HEK293T (cell line): ENCODE data around the gene TNNI3K.

Source experiments
- CTCF ChIA-PET: fragments of 350-600 bp; formaldehyde crosslinking; extraction: SDS; loops from one replicate; lab custom pipeline; 2021; ENCODE audit warnings: antibody characterized with exemption, inconsistent platforms; lab: Yijun Ruan, JAX
- POLR2A ChIA-PET: fragments of 350-600 bp; formaldehyde crosslinking; extraction: SDS; loops from one replicate; lab custom pipeline; 2020; ENCODE audit warnings: antibody characterized with exemption, inconsistent platforms; lab: Yijun Ruan, JAX
- DNase-seq: peaks from one replicate; pipeline ENCODE4 v3.0.0; 2012; ENCODE audit warnings: mixed read lengths; ENCODE audit errors: extremely low spot score
- ARNT ChIP-seq: fragments of 450-650 bp; IDR thresholded peaks from 2 replicates; pipeline ENCODE4 v1.6.1; 2017; ENCODE audit warnings: mild to moderate bottlenecking
- BHLHE40 ChIP-seq: fragments of 450-650 bp; IDR thresholded peaks from 2 replicates; pipeline ENCODE4 v1.6.1; 2016; ENCODE audit warnings: mild to moderate bottlenecking, moderate library complexity, borderline replicate concordance
- CTBP1 ChIP-seq: fragments of 450-650 bp; IDR thresholded peaks from 2 replicates; pipeline ENCODE4 v1.6.1; 2016; ENCODE audit warnings: borderline replicate concordance
- ELF4 ChIP-seq: fragments of 450-650 bp; IDR thresholded peaks from 2 replicates; pipeline ENCODE4 v1.6.1; 2017; ENCODE audit warnings: antibody characterized with exemption
- FOXA1 ChIP-seq: fragments of 450-650 bp; IDR thresholded peaks from 2 replicates; pipeline ENCODE4 v1.6.1; 2016; ENCODE audit warnings: mild to moderate bottlenecking
- FOXK2 ChIP-seq: fragments of 450-650 bp; IDR thresholded peaks from 2 replicates; pipeline ENCODE4 v1.6.1; 2016; ENCODE audit warnings: mild to moderate bottlenecking
- FOXM1 ChIP-seq: fragments of 450-650 bp; IDR thresholded peaks from 2 replicates; pipeline ENCODE4 v1.6.1; 2017; ENCODE audit warnings: mild to moderate bottlenecking, borderline replicate concordance
- HDGF ChIP-seq: fragments of 450-650 bp; IDR thresholded peaks from 2 replicates; pipeline ENCODE4 v1.6.1; 2017; ENCODE audit warnings: antibody characterized with exemption, borderline replicate concordance
- L3MBTL2 ChIP-seq: fragments of 450-650 bp; conservative IDR thresholded peaks from 2 replicates; pipeline ENCODE4 v1.6.1; 2016; ENCODE audit warnings: mild to moderate bottlenecking
- LEF1 ChIP-seq: fragments of 450-650 bp; IDR thresholded peaks from 2 replicates; pipeline ENCODE4 v1.6.1; 2017; ENCODE audit warnings: mild to moderate bottlenecking, borderline replicate concordance
- NFRKB ChIP-seq: fragments of 450-650 bp; IDR thresholded peaks from 2 replicates; pipeline ENCODE4 v1.6.1; 2016; ENCODE audit warnings: mild to moderate bottlenecking, moderate library complexity
- SP1 ChIP-seq: fragments of 450-650 bp; IDR thresholded peaks from 2 replicates; pipeline ENCODE4 v1.6.1; 2017
- SUZ12 ChIP-seq: fragments of 450-650 bp; IDR thresholded peaks from 2 replicates; pipeline ENCODE4 v1.6.1; 2016; ENCODE audit warnings: mild to moderate bottlenecking
- TARDBP ChIP-seq: fragments of 450-650 bp; IDR thresholded peaks from 2 replicates; pipeline ENCODE4 v1.6.1; 2016
- ZNF384 ChIP-seq: fragments of 450-650 bp; IDR thresholded peaks from 2 replicates; pipeline ENCODE4 v1.6.1; 2016
- TF ChIP-seq, protein P1 (sequence below): fragments of 450-650 bp; IDR thresholded peaks from 2 replicates; pipeline ENCODE4 v1.6.1; 2016

The TNNI3K gene

GRCh38 chr1:74199504-74199903 is 35.7 kb upstream of the TNNI3K start:
- DNase-seq = no peak
- ChIA-PET CTCF (no interaction called here), POLR2A (no interaction called here)
- no peak for TF ChIP-seq FOXM1
- TF ChIP-seq BHLHE40 = no peak
- TF ChIP-seq ZNF384 = no peak
- TF ChIP-seq SP1 = no peak
- TF ChIP-seq LEF1 = no peak
- TF ChIP-seq SUZ12 = no peak
- no peak for TF ChIP-seq CTBP1
- no peak for TF ChIP-seq FOXA1
- no peak for TF ChIP-seq HDGF
- no peak for TF ChIP-seq ARNT
- no peak for TF ChIP-seq L3MBTL2
- TF ChIP-seq, protein P1, sequence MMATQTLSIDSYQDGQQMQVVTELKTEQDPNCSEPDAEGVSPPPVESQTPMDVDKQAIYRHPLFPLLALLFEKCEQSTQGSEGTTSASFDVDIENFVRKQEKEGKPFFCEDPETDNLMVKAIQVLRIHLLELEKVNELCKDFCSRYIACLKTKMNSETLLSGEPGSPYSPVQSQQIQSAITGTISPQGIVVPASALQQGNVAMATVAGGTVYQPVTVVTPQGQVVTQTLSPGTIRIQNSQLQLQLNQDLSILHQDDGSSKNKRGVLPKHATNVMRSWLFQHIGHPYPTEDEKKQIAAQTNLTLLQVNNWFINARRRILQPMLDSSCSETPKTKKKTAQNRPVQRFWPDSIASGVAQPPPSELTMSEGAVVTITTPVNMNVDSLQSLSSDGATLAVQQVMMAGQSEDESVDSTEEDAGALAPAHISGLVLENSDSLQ = no peak
- TF ChIP-seq FOXK2 = no peak
- no peak for TF ChIP-seq NFRKB
- no peak for TF ChIP-seq TARDBP
- TF ChIP-seq ELF4 = no peak

- CTCF ChIA-PET = no interaction called here
- POLR2A ChIA-PET = no interaction called here
- no peak for DNase-seq
- TF ChIP-seq SP1 = no peak
- no peak for TF ChIP-seq ARNT
- TF ChIP-seq LEF1 = no peak
- TF ChIP-seq CTBP1 = no peak
- TF ChIP-seq, protein P1 = no peak
- no peak for TF ChIP-seq FOXA1
- TF ChIP-seq BHLHE40 = no peak
- TF ChIP-seq NFRKB = no peak
- no peak for TF ChIP-seq ZNF384
- TF ChIP-seq FOXK2 = no peak
- TF ChIP-seq TARDBP = no peak
- no peak for TF ChIP-seq FOXM1
- TF ChIP-seq L3MBTL2 = no peak
- no peak for TF ChIP-seq SUZ12
These were observed 29.9 kb upstream of the TNNI3K start for GRCh38 chr1:74205266-74205665.

GRCh38 chr1:74215229-74215628 is 20.0 kb upstream of the TNNI3K start:
- no peak for DNase-seq
- POLR2A ChIA-PET = no interaction called here
- CTCF ChIA-PET = no interaction called here
- TF ChIP-seq L3MBTL2 = no peak
- no peak for TF ChIP-seq FOXM1
- no peak for TF ChIP-seq TARDBP
- TF ChIP-seq FOXK2 = no peak
- no peak for TF ChIP-seq NFRKB
- no peak for TF ChIP-seq SP1
- TF ChIP-seq CTBP1 = no peak
- no peak for TF ChIP-seq ARNT
- no peak for TF ChIP-seq BHLHE40
- no peak for TF ChIP-seq HDGF
- TF ChIP-seq LEF1 = no peak
- no peak for TF ChIP-seq FOXA1
- TF ChIP-seq, protein P1 = no peak
- no peak for TF ChIP-seq ZNF384

GRCh38 chr1:74222701-74223100 is 12.5 kb upstream of the TNNI3K start:
- ChIA-PET CTCF (interaction anchor here (0.6 kb wide), 1 partner anchor 1685 kb away, joined by 4 read pairs; no protein-coding TSS in a partner anchor), POLR2A (no interaction called here)
- TF ChIP-seq CTBP1 = no peak
- no peak for TF ChIP-seq FOXM1
- TF ChIP-seq BHLHE40 = no peak
- no peak for TF ChIP-seq ELF4
- TF ChIP-seq ARNT = no peak
- no peak for TF ChIP-seq L3MBTL2
- no peak for TF ChIP-seq SUZ12
- no peak for TF ChIP-seq FOXA1
- TF ChIP-seq SP1 = no peak
- no peak for TF ChIP-seq LEF1
- TF ChIP-seq TARDBP = no peak
- TF ChIP-seq ZNF384 = no peak
- no peak for DNase-seq

DNA sequence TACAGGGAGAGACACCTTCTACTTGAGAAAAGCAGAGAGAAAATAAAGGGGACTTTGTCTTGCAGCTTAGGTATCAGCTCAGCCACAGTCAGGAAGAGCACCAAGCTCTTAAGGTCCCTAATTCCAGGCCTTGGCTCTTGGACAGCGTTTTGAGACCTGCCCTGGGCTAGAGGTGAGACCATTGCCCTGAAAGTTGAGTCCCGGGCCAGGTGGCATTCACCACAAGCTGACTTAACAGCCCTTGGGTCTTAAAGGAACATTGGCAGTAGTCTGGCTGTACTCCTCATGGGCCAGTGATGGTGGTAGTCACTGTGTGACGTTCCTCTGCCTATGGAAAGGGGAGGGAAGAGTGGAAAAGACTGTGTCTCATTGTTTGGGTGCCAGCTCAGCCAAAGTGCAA is 11.7 kb upstream of the TNNI3K start:
- ChIA-PET POLR2A (no interaction called here), CTCF (no interaction called here)
- DNase-seq = no peak
- no peak for TF ChIP-seq SUZ12
- TF ChIP-seq FOXK2 = no peak
- no peak for TF ChIP-seq SP1
- TF ChIP-seq TARDBP = no peak
- TF ChIP-seq ELF4 = no peak
- TF ChIP-seq HDGF = no peak
- TF ChIP-seq BHLHE40 = no peak
- TF ChIP-seq FOXM1 = no peak
- TF ChIP-seq, protein P1 = no peak
- TF ChIP-seq FOXA1 = no peak
- TF ChIP-seq CTBP1 = no peak
- TF ChIP-seq L3MBTL2 = no peak
- no peak for TF ChIP-seq LEF1
